ENCODE data around the gene PLXDC2. TPM values are rescaled to one million over a fixed set of nuclear protein-coding genes. Genes with fewer than 3 reads are reported as not detected.
"Not testable (repeated sequence)": the region's sequence is repeated elsewhere in the genome, so short reads cannot be mapped to it uniquely, and the experiment has no call there.

PLXDC2 gene
- total and polyA plus RNA-seq, 2 experiments from 2014 or later, result 13.5 to 19.4 TPM

- not testable (repeated sequence) for H3K79me2 ChIP-seq (replicated peaks; ENCODE audit: insufficient read depth); H3K27me3 Mint-ChIP-seq (ENCODE audit: insufficient read depth, low read depth, poor library complexity); H3F3A ChIP-seq (replicated peaks; ENCODE audit: low read depth); H3K4me3 ChIP-seq; ATAC-seq; H4K20me1 ChIP-seq (replicated peaks; ENCODE audit: insufficient read depth); H3K4me3 Mint-ChIP-seq; H3K27ac ChIP-seq (ENCODE audit: low read depth); H3K4me2 ChIP-seq; H3K9me3 Mint-ChIP-seq; H3K4me1 ChIP-seq (ENCODE audit: insufficient read depth); H3K36me3 Mint-ChIP-seq (ENCODE audit: low read depth); H3K9me2 ChIP-seq (ENCODE audit: insufficient read depth); DNase-seq (ENCODE audit: low spot score); H3K36me3 ChIP-seq (ENCODE audit: insufficient read depth); H3K27me3 ChIP-seq (ENCODE audit: insufficient read depth); H3K4me1 Mint-ChIP-seq; H3K27ac Mint-ChIP-seq; H2AFZ ChIP-seq
Observed at GRCh38 chr10:19769826-19770225, 46.4 kb upstream of the PLXDC2 start.

DNA sequence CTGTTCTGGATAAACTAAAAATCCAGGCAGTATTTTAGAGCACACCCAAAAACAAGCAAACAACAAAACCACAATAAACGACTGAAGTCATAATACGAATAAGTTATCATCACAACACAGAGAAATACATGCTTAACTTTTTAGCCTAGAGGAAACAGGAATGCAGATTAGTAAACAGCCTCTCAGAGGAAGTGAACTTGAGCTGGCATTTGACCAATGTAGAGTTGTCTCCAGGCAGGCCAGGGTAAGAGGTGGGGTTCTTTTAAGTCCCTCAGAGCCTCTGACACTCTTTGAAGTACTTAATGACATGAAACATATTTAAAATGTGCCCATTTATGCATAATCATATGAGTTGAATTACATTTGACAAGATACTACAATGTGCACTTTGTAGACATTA lies 43.3 kb upstream of the PLXDC2 start:
- no peaks in the 10 kb centered on the region for H3K27me3 Mint-ChIP-seq (ENCODE audit: insufficient read depth, low read depth, poor library complexity)
- no peaks in the 10 kb centered on the region for H3K9me3 Mint-ChIP-seq
- DNase-seq (ENCODE audit: low spot score), result no peak
- Histone ChIP-seq H3K4me3 (no peak overlapping the region), H3K4me1 (ENCODE audit: insufficient read depth) (no peaks in the 10 kb centered on the region), H3K27me3 (ENCODE audit: insufficient read depth) (no peaks in the 10 kb centered on the region), H3F3A (replicated peaks; ENCODE audit: low read depth) (no peaks in the 10 kb centered on the region), H4K20me1 (replicated peaks; ENCODE audit: insufficient read depth) (no peaks in the 10 kb centered on the region), H3K79me2 (replicated peaks; ENCODE audit: insufficient read depth) (no peaks in the 10 kb centered on the region), H3K9me2 (ENCODE audit: insufficient read depth) (no peaks in the 10 kb centered on the region), H2AFZ (no peak overlapping the region), H3K36me3 (ENCODE audit: insufficient read depth) (no peaks in the 10 kb centered on the region), H3K4me2 (no peak overlapping the region), H3K27ac (ENCODE audit: low read depth) (no peak overlapping the region)
- H3K4me3 Mint-ChIP-seq, result no peak overlapping the region
- no peaks in the 10 kb centered on the region for H3K36me3 Mint-ChIP-seq (ENCODE audit: low read depth)
- H3K4me1 Mint-ChIP-seq, result peaks cover 2% of the 10 kb centered on the region
- no peak overlapping the region for H3K27ac Mint-ChIP-seq
- ATAC-seq, result no peak
- TF ChIP-seq EZH2phosphoT487 (IDR thresholded peaks at IDR 0.05; ENCODE audit: unreplicated experiment), result no peak
- no peak for TF ChIP-seq POLR2AphosphoS5 (IDR thresholded peaks at IDR 0.05; ENCODE audit: low read depth)
- TF ChIP-seq CREB1 (CRISPR knock-in tag; IDR thresholded peaks at IDR 0.05; ENCODE audit: low read depth), result no peak
- no peak for TF ChIP-seq JUNB (IDR thresholded peaks at IDR 0.05; ENCODE audit: unreplicated experiment)
- no peak for TF ChIP-seq STAT1 (IDR thresholded peaks at IDR 0.05; ENCODE audit: unreplicated experiment)
- no peak for TF ChIP-seq NANOG (IDR thresholded peaks at IDR 0.05; ENCODE audit: borderline replicate concordance)
- no peak for TF ChIP-seq ETS1 (IDR thresholded peaks at IDR 0.05)
- TF ChIP-seq ZNF331 (CRISPR knock-in tag; IDR thresholded peaks at IDR 0.05; ENCODE audit: low read depth), result no peak
- TF ChIP-seq REST (IDR thresholded peaks at IDR 0.05; ENCODE audit: unreplicated experiment), result no peak
- TF ChIP-seq ZNF114 (CRISPR knock-in tag; IDR thresholded peaks at IDR 0.05), result no peak
- TF ChIP-seq ZNF462 (CRISPR knock-in tag; IDR thresholded peaks at IDR 0.05), result no peak
